ENCODE results near the gene DGUOK. TPM values are rescaled to one million over a fixed set of nuclear protein-coding genes. Genes with fewer than 3 reads are reported as not detected.

The DGUOK gene
- total and polyA plus RNA-seq, 4 donors: 28.9 to 103 (median 73.9) TPM

DNA sequence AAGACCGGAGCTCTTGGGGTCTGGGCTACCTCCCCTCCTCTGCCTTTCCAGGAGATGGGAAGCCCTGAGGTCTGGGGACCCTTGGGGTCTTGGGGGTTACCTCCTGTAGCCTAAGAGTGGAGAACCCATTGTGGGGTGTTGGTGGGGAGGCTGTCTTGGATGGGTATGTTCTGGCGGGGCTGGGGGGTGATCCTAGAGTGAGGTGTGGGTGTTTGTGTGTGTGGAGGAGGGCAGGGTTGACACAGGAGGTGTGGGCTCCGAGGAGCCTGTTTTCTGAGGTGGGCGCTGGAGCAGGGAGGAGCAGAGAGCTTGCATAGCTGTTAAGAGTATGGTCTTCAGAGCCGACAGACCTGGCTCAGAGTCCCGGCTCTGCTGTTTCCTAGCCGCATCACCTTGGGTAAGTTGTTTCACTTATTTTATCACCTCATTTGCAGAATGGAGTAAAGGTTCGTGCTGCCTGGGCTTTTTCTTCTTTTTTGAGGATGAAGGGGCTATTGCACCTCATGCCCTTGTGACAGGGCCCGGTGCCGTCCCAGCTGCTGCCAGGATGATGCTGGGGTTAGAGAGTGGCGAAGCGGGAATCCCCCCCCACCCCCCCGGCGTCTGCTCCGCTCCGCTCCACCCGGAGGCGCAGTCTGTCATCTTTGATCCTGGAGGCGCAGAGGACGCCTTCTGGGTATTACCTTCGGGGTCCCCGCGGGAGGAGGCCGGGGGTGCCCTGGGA lies 75.3 kb downstream of the DGUOK start:
- DNase-seq: no peak
- Histone ChIP-seq H3K9ac (ENCODE audit: insufficient read depth in 1 of 2, low read length in 2 of 2) (no peak overlapping the region), H3K27me3 (ENCODE audit: control insufficient read depth in 3 of 3, insufficient read depth in 3 of 3, low read length in 2 of 3) (no peaks in the 10 kb centered on the region), H3K36me3 (ENCODE audit: control insufficient read depth in 4 of 4, insufficient read depth in 4 of 4, low read length in 4 of 4) (no peaks in the 10 kb centered on the region), H3K4me1 (ENCODE audit: control insufficient read depth in 5 of 5, insufficient read depth in 5 of 5, low read length in 5 of 5) (peaks cover 0 to 66% (median 35%) of the 10 kb centered on the region in 5 donors), H3K9me3 (ENCODE audit: control insufficient read depth in 4 of 4, insufficient read depth in 3 of 4, low read length in 3 of 4) (no peaks in the 10 kb centered on the region), H3K27ac (ENCODE audit: low read depth in 1 of 2, low read length in 1 of 2) (no peak overlapping the region), H3K4me3 (no peak overlapping the region)
- ATAC-seq (ENCODE audit: insufficient read depth, low FRiP score): no peak
- 13 to 20% methylated on average over 24 of the region's 24 CpGs for WGBS, 2 donors
- no peak for TF ChIP-seq CTCF (IDR thresholded peaks at IDR 0.05; ENCODE audit: control extremely low read depth, extremely low read depth)

GRCh38 chr2:74002505-74003421 lies 76.1 kb downstream of the DGUOK start:
- Histone ChIP-seq H3K9ac (ENCODE audit: insufficient read depth in 1 of 2, low read length in 2 of 2) (no peak overlapping the region), H3K27ac (ENCODE audit: low read depth in 1 of 2, low read length in 1 of 2) (peak overlapping the region; percentile 32 to 74), H3K4me3 (peak overlapping the region; percentile 35), H3K9me3 (ENCODE audit: control insufficient read depth in 4 of 4, insufficient read depth in 3 of 4, low read length in 3 of 4) (no peaks in the 10 kb centered on the region), H3K27me3 (ENCODE audit: control insufficient read depth in 3 of 3, insufficient read depth in 3 of 3, low read length in 2 of 3) (no peaks in the 10 kb centered on the region), H3K36me3 (ENCODE audit: control insufficient read depth in 4 of 4, insufficient read depth in 4 of 4, low read length in 4 of 4) (no peaks in the 10 kb centered on the region), H3K4me1 (ENCODE audit: control insufficient read depth in 5 of 5, insufficient read depth in 5 of 5, low read length in 5 of 5) (peaks cover 5 to 74% (median 43%) of the 10 kb centered on the region in 5 donors)
- 7 to 8% methylated on average over 60 to 68 of the region's 68 CpGs for WGBS, 2 donors
- DNase-seq (peak; percentile 87 to 95 (median 89)), ATAC-seq (ENCODE audit: insufficient read depth, low FRiP score) (peak; percentile 97)
- TF ChIP-seq CTCF (IDR thresholded peaks at IDR 0.05; ENCODE audit: control extremely low read depth, extremely low read depth): no peak

- Histone ChIP-seq H3K9me3 (ENCODE audit: control insufficient read depth in 4 of 4, insufficient read depth in 3 of 4, low read length in 3 of 4) (no peaks in the 10 kb centered on the region), H3K36me3 (ENCODE audit: control insufficient read depth in 4 of 4, insufficient read depth in 4 of 4, low read length in 4 of 4) (peaks cover 0 to 2% (median 0%) of the 10 kb centered on the region in 4 donors), H3K4me3 (no peak overlapping the region), H3K27me3 (ENCODE audit: control insufficient read depth in 3 of 3, insufficient read depth in 3 of 3, low read length in 2 of 3) (no peaks in the 10 kb centered on the region), H3K4me1 (ENCODE audit: control insufficient read depth in 5 of 5, insufficient read depth in 5 of 5, low read length in 5 of 5) (peaks cover 5 to 83% (median 52%) of the 10 kb centered on the region in 5 donors), H3K27ac (ENCODE audit: low read depth in 1 of 2, low read length in 1 of 2) (no peak overlapping the region), H3K9ac (ENCODE audit: insufficient read depth in 1 of 2, low read length in 2 of 2) (no peak overlapping the region)
- 65 to 67% methylated on average over 16 of the region's 16 CpGs for WGBS, 2 donors
- ATAC-seq (ENCODE audit: insufficient read depth, low FRiP score) (no peak), DNase-seq (no peak)
- no peak for TF ChIP-seq CTCF (IDR thresholded peaks at IDR 0.05; ENCODE audit: control extremely low read depth, extremely low read depth)
Measured at GRCh38 chr2:74003494-74004211, 77.0 kb downstream of the DGUOK start.
